Chondrocyte (in vitro differentiated cells): ENCODE measurements around the gene CBLB. TPM values are rescaled to one million over a fixed set of nuclear protein-coding genes. Genes with fewer than 3 reads are reported as not detected.

ENCODE experiments used
- DNase-seq: peaks from one replicate; pipeline ENCODE4 v3.0.0; 2021; ENCODE audit warnings: mixed read lengths, low spot score
- H3K27ac Mint-ChIP-seq: one replicate; pipeline ENCODE4 v1.8.0; 2021; ENCODE audit warnings: mild to moderate bottlenecking, moderate library complexity, mixed read lengths; ENCODE audit not compliant: unreplicated experiment
- H3K27me3 Mint-ChIP-seq: 2 replicates; pipeline ENCODE4 v1.8.0; 2021; ENCODE audit warnings: low read depth, mixed read lengths
- H3K36me3 Mint-ChIP-seq: 2 replicates; pipeline ENCODE4 v1.8.0; 2021; ENCODE audit warnings: low read depth, mixed read lengths
- H3K4me1 Mint-ChIP-seq: 2 replicates; pipeline ENCODE4 v1.8.0; 2021; ENCODE audit warnings: low read depth, mild to moderate bottlenecking, mixed read lengths
- H3K4me3 Mint-ChIP-seq: one replicate; pipeline ENCODE4 v1.8.0; 2021; ENCODE audit warnings: mild to moderate bottlenecking, moderate library complexity, mixed read lengths; ENCODE audit not compliant: unreplicated experiment
- H3K9me3 Mint-ChIP-seq: 2 replicates; pipeline ENCODE4 v1.8.0; 2021; ENCODE audit warnings: low read depth, mixed read lengths
- total RNA-seq: library from RNA; stranded (reverse); gene quantifications from 3 replicates; pipeline ENCODE4 v1.2.1, GENCODE V29; 2021
- TF ChIP-seq, protein P1 (sequence below): fragments of 200-600 bp; sonication (generic); IDR thresholded peaks from 2 replicates; pipeline ENCODE4 v1.5.0; 2021; ENCODE audit warnings: antibody characterized with exemption, mild to moderate bottlenecking, moderate library complexity

The CBLB gene
- total RNA-seq, 1 donor from 2014 or later: 25.0 TPM

DNA sequence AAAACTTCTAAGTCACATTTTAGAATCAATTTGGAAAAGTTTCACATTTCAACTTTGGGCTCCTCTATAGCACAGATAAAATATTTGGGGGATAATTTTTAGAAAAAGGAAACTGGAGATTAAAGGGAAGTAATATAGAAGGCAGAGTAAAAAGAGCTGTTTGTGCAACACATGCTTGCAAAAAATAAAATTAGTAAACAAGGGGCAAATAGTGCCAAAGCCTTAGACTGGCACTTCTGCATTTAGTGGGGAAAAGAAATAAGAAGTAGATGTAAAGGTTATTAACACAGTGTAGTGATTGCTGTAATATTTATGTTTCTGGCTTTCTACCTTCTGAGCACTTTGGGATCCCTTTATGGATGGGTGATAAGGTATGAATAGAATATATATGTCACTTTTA, 246.6 kb downstream of the CBLB start:
- Mint-ChIP-seq H3K27me3 (no peaks in the 10 kb centered on the region), H3K9me3 (no peaks in the 10 kb centered on the region), H3K27ac (no peak overlapping the region), H3K4me3 (no peak overlapping the region), H3K4me1 (peaks cover 8% of the 10 kb centered on the region), H3K36me3 (no peaks in the 10 kb centered on the region)
- DNase-seq: no peak
- TF ChIP-seq, protein P1, sequence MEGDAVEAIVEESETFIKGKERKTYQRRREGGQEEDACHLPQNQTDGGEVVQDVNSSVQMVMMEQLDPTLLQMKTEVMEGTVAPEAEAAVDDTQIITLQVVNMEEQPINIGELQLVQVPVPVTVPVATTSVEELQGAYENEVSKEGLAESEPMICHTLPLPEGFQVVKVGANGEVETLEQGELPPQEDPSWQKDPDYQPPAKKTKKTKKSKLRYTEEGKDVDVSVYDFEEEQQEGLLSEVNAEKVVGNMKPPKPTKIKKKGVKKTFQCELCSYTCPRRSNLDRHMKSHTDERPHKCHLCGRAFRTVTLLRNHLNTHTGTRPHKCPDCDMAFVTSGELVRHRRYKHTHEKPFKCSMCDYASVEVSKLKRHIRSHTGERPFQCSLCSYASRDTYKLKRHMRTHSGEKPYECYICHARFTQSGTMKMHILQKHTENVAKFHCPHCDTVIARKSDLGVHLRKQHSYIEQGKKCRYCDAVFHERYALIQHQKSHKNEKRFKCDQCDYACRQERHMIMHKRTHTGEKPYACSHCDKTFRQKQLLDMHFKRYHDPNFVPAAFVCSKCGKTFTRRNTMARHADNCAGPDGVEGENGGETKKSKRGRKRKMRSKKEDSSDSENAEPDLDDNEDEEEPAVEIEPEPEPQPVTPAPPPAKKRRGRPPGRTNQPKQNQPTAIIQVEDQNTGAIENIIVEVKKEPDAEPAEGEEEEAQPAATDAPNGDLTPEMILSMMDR: no peak

DNA sequence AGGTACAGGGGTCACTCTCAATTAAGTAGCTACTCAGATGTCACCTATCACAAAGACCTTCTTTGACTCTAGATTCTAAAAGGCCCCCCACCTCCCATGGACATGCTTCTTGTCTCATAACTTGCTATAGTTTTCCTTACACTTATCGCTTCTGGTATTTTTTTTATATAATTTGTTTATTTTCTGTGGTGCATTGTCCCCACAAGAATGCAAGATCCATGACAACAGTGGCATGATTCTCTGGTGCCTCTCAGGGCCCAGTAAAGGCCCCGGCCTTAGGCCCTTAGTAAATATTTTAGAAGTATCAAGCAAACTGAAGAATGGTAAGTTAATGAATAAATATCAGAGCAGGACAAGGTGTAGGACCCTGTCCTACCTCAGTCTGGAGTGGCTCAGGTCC, 248.6 kb downstream of the CBLB start:
- no peak for DNase-seq
- Mint-ChIP-seq H3K4me3 (no peak overlapping the region), H3K9me3 (no peaks in the 10 kb centered on the region)

DNA sequence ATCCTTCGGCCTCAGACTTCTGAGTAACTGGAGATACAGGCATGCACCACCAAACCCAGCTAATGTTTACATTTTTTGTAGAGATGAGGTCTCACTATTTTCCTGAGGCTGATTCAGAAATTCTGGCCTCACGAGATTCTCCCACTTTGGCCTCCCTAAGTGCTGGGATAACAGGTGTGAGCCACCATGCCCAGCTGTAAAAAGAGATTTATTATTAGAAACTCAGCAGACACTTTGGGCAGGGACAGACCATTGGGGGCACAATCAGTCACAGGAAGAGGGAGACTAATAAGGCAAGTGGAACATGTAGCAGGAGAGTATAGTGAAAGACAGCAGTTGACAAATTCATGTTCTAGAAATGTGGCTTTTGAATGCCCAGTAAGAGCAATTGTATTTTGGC, 249.2 kb downstream of the CBLB start:
- H3K4me3 Mint-ChIP-seq: no peak overlapping the region
- H3K36me3 Mint-ChIP-seq: no peaks in the 10 kb centered on the region
- peaks cover 16% of the 10 kb centered on the region for H3K4me1 Mint-ChIP-seq
- TF ChIP-seq, protein P1: no peak
- H3K9me3 Mint-ChIP-seq: no peaks in the 10 kb centered on the region
- DNase-seq: no peak
- H3K27me3 Mint-ChIP-seq: no peaks in the 10 kb centered on the region
- H3K27ac Mint-ChIP-seq: no peak overlapping the region

More for the DNA sequence above, 248.6 kb downstream of the CBLB start:
- H3K4me1 Mint-ChIP-seq: peaks cover 16% of the 10 kb centered on the region
- TF ChIP-seq, protein P1: no peak
- no peaks in the 10 kb centered on the region for H3K27me3 Mint-ChIP-seq
- H3K36me3 Mint-ChIP-seq: no peaks in the 10 kb centered on the region
- no peak overlapping the region for H3K27ac Mint-ChIP-seq

DNA sequence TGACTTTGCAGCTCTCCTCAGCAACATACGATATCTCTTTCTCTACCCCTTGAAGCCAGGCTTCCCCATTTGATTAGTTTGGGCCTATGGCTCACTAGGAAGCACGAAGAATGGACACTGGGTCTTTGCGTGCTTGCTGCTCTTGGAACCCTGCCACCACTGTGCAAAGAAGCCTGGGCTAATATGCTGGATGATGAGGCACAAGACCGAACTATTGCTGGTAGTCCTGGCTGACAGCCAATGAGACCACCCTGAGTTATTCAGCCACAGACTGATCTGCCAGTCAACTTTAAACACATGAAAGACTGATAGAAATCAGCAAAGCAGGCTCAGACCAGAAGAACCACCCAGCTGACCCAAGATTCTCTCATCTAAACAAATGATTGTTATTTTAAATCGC, 250.3 kb downstream of the CBLB start:
- no peak for DNase-seq
- Mint-ChIP-seq H3K4me1 (peaks cover 16% of the 10 kb centered on the region), H3K4me3 (no peak overlapping the region), H3K36me3 (no peaks in the 10 kb centered on the region), H3K27me3 (no peaks in the 10 kb centered on the region), H3K9me3 (no peaks in the 10 kb centered on the region), H3K27ac (no peak overlapping the region)
- TF ChIP-seq, protein P1: no peak

DNA sequence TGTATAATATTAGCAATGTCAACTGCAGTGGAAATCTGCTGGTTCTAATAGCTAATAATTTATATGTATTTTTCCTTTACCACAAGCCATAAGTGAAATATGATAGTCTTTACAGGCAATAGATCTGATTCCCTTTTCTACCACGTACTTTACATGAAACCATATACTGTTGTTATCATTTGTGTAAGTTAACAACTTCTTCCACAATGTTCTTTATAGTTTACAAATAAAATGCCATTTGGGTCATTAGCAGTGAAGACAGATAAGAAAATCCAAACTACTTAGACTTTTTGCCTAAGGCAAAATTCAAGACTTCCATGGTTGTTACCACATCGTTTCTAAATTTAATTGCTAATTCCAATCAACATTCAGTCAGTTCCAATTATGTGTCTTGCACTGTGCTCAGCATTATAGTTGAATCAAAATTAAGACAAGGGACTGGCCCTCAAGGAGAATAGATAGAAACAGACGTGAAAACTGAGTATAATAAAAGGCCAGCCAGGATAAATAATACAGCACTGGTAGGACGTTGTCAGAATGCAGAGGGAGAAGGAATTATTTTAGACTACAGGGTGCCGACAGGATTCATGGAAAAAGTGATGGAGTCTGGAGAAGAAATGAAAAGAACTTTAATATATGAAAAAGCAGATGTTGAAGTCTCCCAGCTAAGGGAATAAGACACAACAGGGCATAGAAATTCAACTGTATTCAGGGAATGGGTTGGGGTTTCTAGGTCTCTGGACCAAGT, 252.3 kb downstream of the CBLB start:
- Mint-ChIP-seq H3K27me3 (no peaks in the 10 kb centered on the region), H3K36me3 (no peaks in the 10 kb centered on the region), H3K9me3 (no peaks in the 10 kb centered on the region), H3K4me1 (peaks cover 19% of the 10 kb centered on the region), H3K4me3 (no peak overlapping the region), H3K27ac (no peak overlapping the region)
- DNase-seq: no peak
- TF ChIP-seq, protein P1: no peak
